ENCODE measurements around the gene C19orf85. TPM values are rescaled to one million over a fixed set of nuclear protein-coding genes. Genes with fewer than 3 reads are reported as not detected.

The C19orf85 gene
- total RNA-seq, 1 experiment from 2014 or later, result not detected

- ChIA-PET CTCF (no interaction called here), POLR2A (ENCODE audit: unreplicated experiment) (interaction anchor here (0.6 kb wide), 2 partner anchors 224 to 318 kb away, joined by 3 to 6 read pairs; partner anchors contain the start of gene PPP6R1)
- no peak overlapping the region for H3K27ac ChIP-seq (ENCODE audit: low read length)
- no peak overlapping the region for H3K9ac ChIP-seq (ENCODE audit: low read length)
- no peaks in the 10 kb centered on the region for H4K20me1 ChIP-seq (ENCODE audit: low read length)
- no peak overlapping the region for H2AFZ ChIP-seq (ENCODE audit: low read length)
- peaks cover 18% of the 10 kb centered on the region for H3K79me2 ChIP-seq (ENCODE audit: low read length)
- H3K9me3 ChIP-seq (ENCODE audit: low read length), result no peaks in the 10 kb centered on the region
- H3K4me1 ChIP-seq (ENCODE audit: insufficient read depth, low read length), result peaks cover 29% of the 10 kb centered on the region
- no TSS peak for BruUV-seq (replicated peaks)
- no peaks in the 10 kb centered on the region for H3K9me2 ChIP-seq (replicated peaks; ENCODE audit: low read length)
- peaks cover 3% of the 10 kb centered on the region for H3F3A ChIP-seq (ENCODE audit: low read length, unreplicated experiment)
- no peak overlapping the region for H3K4me3 ChIP-seq (ENCODE audit: low read length)
- TF ChIP-seq CTCF (conservative IDR thresholded peaks at IDR 0.05; ENCODE audit: low read depth, low read length) (no peak), EZH2phosphoT487 (IDR thresholded peaks at IDR 0.05; ENCODE audit: borderline replicate concordance, low read length) (no peak), EZH2 (IDR thresholded peaks at IDR 0.05; ENCODE audit: low read length, unreplicated experiment) (no peak)
- intact Hi-C loops (cut with micrococcal nuclease), result no loop called here
- H3K27me3 ChIP-seq (ENCODE audit: low read length), result no peaks in the 10 kb centered on the region
- no peak for DNase-seq
- no peak overlapping the region for H3K4me2 ChIP-seq (ENCODE audit: low read length)
- ATAC-seq, result no peak
- H3K36me3 ChIP-seq (ENCODE audit: low read depth, low read length), result no peaks in the 10 kb centered on the region
These were observed 18.6 kb upstream of the C19orf85 start for GRCh38 chr19:55482967-55483705.

DNA sequence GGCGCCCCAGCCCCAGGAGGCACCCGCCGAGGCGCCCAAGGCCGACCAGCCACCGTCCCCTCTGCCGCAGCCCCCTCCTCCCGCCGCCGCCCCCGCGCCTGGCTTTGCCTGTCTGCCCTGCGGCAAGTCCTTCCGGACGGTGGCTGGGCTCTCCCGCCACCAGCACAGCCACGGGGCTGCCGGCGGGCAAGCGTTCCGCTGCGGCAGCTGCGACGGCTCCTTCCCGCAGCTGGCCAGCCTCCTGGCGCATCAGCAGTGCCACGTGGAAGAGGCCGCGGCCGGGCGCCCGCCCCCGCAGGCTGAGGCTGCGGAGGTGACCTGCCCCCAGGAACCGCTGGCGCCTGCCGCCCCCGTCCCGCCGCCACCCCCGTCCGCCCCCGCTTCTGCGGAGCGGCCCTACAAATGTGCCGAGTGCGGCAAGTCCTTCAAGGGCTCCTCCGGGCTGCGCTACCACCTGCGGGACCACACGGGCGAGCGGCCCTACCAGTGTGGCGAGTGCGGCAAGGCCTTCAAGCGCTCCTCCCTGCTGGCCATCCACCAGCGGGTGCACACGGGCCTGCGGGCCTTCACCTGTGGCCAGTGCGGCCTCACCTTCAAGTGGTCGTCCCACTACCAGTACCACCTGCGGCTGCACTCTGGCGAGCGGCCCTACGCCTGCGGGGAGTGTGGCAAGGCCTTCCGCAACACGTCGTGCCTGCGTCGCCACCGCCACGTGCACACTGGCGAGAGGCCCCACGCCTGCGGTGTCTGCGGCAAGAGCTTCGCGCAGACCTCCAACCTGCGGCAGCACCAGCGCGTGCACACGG is 17.8 kb upstream of the C19orf85 start:
- no peak for ATAC-seq
- H3K27ac ChIP-seq (ENCODE audit: low read length), result no peak overlapping the region
- no peaks in the 10 kb centered on the region for H3K36me3 ChIP-seq (ENCODE audit: low read depth, low read length)
- H3K4me1 ChIP-seq (ENCODE audit: insufficient read depth, low read length), result peaks cover 29% of the 10 kb centered on the region
- BruUV-seq (replicated peaks), result no TSS peak
- POLR2A ChIA-PET (ENCODE audit: unreplicated experiment), result no interaction called here
- H4K20me1 ChIP-seq (ENCODE audit: low read length), result no peaks in the 10 kb centered on the region
- CTCF ChIA-PET, result no interaction called here
- no peak overlapping the region for H2AFZ ChIP-seq (ENCODE audit: low read length)
- no peak overlapping the region for H3K4me2 ChIP-seq (ENCODE audit: low read length)
- intact Hi-C loops (cut with micrococcal nuclease), result no loop called here
- H3K9me2 ChIP-seq (replicated peaks; ENCODE audit: low read length), result no peaks in the 10 kb centered on the region
- peaks cover 25% of the 10 kb centered on the region for H3K79me2 ChIP-seq (ENCODE audit: low read length)
- no peak overlapping the region for H3K9ac ChIP-seq (ENCODE audit: low read length)
- no peak for TF ChIP-seq EZH2phosphoT487 (IDR thresholded peaks at IDR 0.05; ENCODE audit: borderline replicate concordance, low read length)
- no peak for TF ChIP-seq EZH2 (IDR thresholded peaks at IDR 0.05; ENCODE audit: low read length, unreplicated experiment)
- TF ChIP-seq CTCF (conservative IDR thresholded peaks at IDR 0.05; ENCODE audit: low read depth, low read length), result no peak
- no peak for DNase-seq
- peaks cover 3% of the 10 kb centered on the region for H3F3A ChIP-seq (ENCODE audit: low read length, unreplicated experiment)
- no peaks in the 10 kb centered on the region for H3K9me3 ChIP-seq (ENCODE audit: low read length)
- no peaks in the 10 kb centered on the region for H3K27me3 ChIP-seq (ENCODE audit: low read length)
- H3K4me3 ChIP-seq (ENCODE audit: low read length), result no peak overlapping the region

DNA sequence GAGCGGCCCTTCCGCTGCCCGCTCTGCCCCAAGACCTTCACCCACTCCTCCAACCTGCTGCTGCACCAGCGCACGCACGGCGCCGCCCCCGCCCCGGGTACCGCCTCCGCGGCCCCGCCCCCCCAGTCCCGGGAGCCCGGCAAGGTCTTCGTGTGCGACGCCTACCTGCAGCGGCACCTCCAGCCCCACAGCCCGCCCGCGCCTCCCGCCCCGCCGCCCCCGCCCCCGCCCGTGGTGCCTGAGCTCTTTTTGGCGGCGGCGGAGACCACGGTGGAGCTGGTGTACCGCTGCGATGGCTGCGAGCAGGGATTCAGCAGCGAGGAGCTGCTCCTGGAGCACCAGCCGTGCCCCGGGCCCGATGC is 17.2 kb upstream of the C19orf85 start:
- ATAC-seq (no peak), DNase-seq (no peak)
- ChIA-PET POLR2A (ENCODE audit: unreplicated experiment) (no interaction called here), CTCF (no interaction called here)
- H3K4me3 ChIP-seq (ENCODE audit: low read length), result no peak overlapping the region
- H3K27me3 ChIP-seq (ENCODE audit: low read length), result no peaks in the 10 kb centered on the region
- no TSS peak for BruUV-seq (replicated peaks)
- no peaks in the 10 kb centered on the region for H4K20me1 ChIP-seq (ENCODE audit: low read length)
- peaks cover 25% of the 10 kb centered on the region for H3K79me2 ChIP-seq (ENCODE audit: low read length)
- no peak overlapping the region for H3K27ac ChIP-seq (ENCODE audit: low read length)
- H3K36me3 ChIP-seq (ENCODE audit: low read depth, low read length), result no peaks in the 10 kb centered on the region
- H3K9ac ChIP-seq (ENCODE audit: low read length), result no peak overlapping the region
- H3K4me1 ChIP-seq (ENCODE audit: insufficient read depth, low read length), result peaks cover 23% of the 10 kb centered on the region
- H2AFZ ChIP-seq (ENCODE audit: low read length), result no peak overlapping the region
- TF ChIP-seq EZH2phosphoT487 (IDR thresholded peaks at IDR 0.05; ENCODE audit: borderline replicate concordance, low read length) (no peak), CTCF (conservative IDR thresholded peaks at IDR 0.05; ENCODE audit: low read depth, low read length) (no peak), EZH2 (IDR thresholded peaks at IDR 0.05; ENCODE audit: low read length, unreplicated experiment) (no peak)
- H3K9me2 ChIP-seq (replicated peaks; ENCODE audit: low read length), result no peaks in the 10 kb centered on the region
- no peaks in the 10 kb centered on the region for H3K9me3 ChIP-seq (ENCODE audit: low read length)
- no peaks in the 10 kb centered on the region for H3F3A ChIP-seq (ENCODE audit: low read length, unreplicated experiment)
- no peak overlapping the region for H3K4me2 ChIP-seq (ENCODE audit: low read length)
- intact Hi-C loops (cut with micrococcal nuclease), result no loop called here

Measured in PC-3 (cell line).